22Rv1 (cell line): ENCODE results near the gene NIPA2.
A peak's percentile ranks its signal among the peaks of the same experiment; 100 is the strongest.

Source experiments
- H3K27ac ChIP-seq: fragments of 450-650 bp; 2 replicates; pipeline ENCODE4 v1.5.1; 2017
- ZFX ChIP-seq: fragments of 450-650 bp; IDR thresholded peaks from 2 replicates; pipeline ENCODE4 v1.6.1; 2017; ENCODE audit warnings: antibody characterized with exemption, borderline replicate concordance
- TF ChIP-seq, protein P1 (sequence below): fragments of 450-650 bp; IDR thresholded peaks from 2 replicates; pipeline ENCODE4 v1.5.1; 2017; ENCODE audit warnings: mild to moderate bottlenecking

The NIPA2 gene

DNA sequence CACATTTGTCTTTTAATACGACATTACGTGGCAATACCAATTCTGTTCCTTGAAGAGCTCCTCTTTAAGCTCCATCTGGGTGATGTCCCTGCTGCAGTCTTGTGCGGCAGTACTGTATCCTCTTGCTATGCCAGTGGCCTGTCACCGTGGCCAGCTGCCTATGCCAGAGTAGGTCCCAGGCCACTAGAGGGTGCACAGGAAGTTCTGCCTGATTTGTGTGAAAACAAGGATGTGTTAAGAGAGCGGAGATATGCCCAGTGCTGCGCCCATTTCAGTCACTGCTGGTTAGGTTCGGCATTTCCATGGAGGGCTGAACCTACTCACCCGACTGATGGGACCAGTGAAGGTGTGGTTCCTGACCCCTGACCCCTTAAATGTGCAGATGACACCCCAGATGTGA lies 26.8 kb upstream of the NIPA2 start:
- TF ChIP-seq, protein P1, sequence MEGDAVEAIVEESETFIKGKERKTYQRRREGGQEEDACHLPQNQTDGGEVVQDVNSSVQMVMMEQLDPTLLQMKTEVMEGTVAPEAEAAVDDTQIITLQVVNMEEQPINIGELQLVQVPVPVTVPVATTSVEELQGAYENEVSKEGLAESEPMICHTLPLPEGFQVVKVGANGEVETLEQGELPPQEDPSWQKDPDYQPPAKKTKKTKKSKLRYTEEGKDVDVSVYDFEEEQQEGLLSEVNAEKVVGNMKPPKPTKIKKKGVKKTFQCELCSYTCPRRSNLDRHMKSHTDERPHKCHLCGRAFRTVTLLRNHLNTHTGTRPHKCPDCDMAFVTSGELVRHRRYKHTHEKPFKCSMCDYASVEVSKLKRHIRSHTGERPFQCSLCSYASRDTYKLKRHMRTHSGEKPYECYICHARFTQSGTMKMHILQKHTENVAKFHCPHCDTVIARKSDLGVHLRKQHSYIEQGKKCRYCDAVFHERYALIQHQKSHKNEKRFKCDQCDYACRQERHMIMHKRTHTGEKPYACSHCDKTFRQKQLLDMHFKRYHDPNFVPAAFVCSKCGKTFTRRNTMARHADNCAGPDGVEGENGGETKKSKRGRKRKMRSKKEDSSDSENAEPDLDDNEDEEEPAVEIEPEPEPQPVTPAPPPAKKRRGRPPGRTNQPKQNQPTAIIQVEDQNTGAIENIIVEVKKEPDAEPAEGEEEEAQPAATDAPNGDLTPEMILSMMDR, result peak; percentile 72
- TF ChIP-seq ZFX, result no peak
- H3K27ac ChIP-seq, result no peak overlapping the region

- no peak overlapping the region for H3K27ac ChIP-seq
- no peak for TF ChIP-seq ZFX
- TF ChIP-seq, protein P1, result no peak
Observed at GRCh38 chr15:22813844-22814243, 24.6 kb upstream of the NIPA2 start.

GRCh38 chr15:22815766-22816165 lies 22.7 kb upstream of the NIPA2 start:
- TF ChIP-seq, protein P1, result no peak
- no peak for TF ChIP-seq ZFX
- no peak overlapping the region for H3K27ac ChIP-seq

GRCh38 chr15:22819651-22820050 lies 18.8 kb upstream of the NIPA2 start:
- TF ChIP-seq, protein P1, result no peak
- no peak for TF ChIP-seq ZFX

GRCh38 chr15:22823495-22824128 lies 14.9 kb upstream of the NIPA2 start:
- TF ChIP-seq, protein P1, result no peak
- no peak for TF ChIP-seq ZFX
- H3K27ac ChIP-seq, result no peak overlapping the region

More at GRCh38 chr15:22819651-22820050, 18.8 kb upstream of the NIPA2 start:
- H3K27ac ChIP-seq, result no peak overlapping the region

GRCh38 chr15:22827125-22827524 lies 11.3 kb upstream of the NIPA2 start:
- TF ChIP-seq ZFX, result no peak
- TF ChIP-seq, protein P1, result no peak
- no peak overlapping the region for H3K27ac ChIP-seq

DNA sequence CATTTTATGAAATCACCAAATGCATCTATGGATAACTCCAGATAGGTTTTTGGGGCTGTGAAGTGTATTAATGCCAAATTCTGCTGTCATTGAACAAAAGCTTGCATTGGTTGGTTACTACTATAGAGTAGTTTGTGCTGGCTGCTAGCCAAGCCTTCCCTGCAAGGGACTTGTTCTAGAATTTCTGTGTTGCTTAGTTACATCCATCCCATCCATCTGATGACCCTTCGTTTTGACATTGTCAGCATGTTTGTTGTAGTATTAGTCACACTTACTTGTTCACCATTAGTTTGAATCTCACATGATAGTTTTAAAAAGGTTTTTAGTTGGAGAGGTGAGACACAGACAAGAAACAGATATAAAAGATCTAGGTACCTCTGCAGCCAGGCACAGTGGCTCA lies 7.0 kb upstream of the NIPA2 start:
- TF ChIP-seq, protein P1, result no peak
- no peak for TF ChIP-seq ZFX
- H3K27ac ChIP-seq, result no peak overlapping the region
